ENCODE measurements around the gene KRT82. TPM values are rescaled to one million over a fixed set of nuclear protein-coding genes. Genes with fewer than 3 reads are reported as not detected.

The KRT82 gene
- total RNA-seq, 6 experiments from 2014 or later, result not detected

GRCh38 chr12:52364901-52365489, 41.1 kb downstream of the KRT82 start:
- WGBS (ENCODE audit: insufficient coverage, low coverage, low lambda C conversion rate, missing lambda C conversion rate), result 95% methylated on average over 7 of the region's 14 CpGs
- TF ChIP-seq POLR2A (IDR thresholded peaks at IDR 0.05) (no peak), CTCF (IDR thresholded peaks at IDR 0.05) (no peak)
- H3K27me3 ChIP-seq, result no peaks in the 10 kb centered on the region
- ATAC-seq (no peak), DNase-seq (no peak)
- H3K4me3 ChIP-seq, result no peak overlapping the region
- no peaks in the 10 kb centered on the region for H3K36me3 ChIP-seq
- no peak overlapping the region for H3K27ac ChIP-seq
- H3K4me1 ChIP-seq, result peaks cover 0 to 8% (median 0%) of the 10 kb centered on the region in 4 donors
- intact Hi-C loops (cut with DNase I), result loop anchor here in 1 of 2 donors (10.0 kb wide), 1 partner anchor 510 kb away; no protein-coding TSS in a partner anchor
- H3K9me3 ChIP-seq, result no peaks in the 10 kb centered on the region

GRCh38 chr12:52364061-52364460, 42.1 kb downstream of the KRT82 start:
- intact Hi-C loops (cut with DNase I), result loop anchor here in 1 of 2 donors (10.0 kb wide), 1 partner anchor 511 kb away; no protein-coding TSS in a partner anchor
- Histone ChIP-seq H3K27me3 (no peaks in the 10 kb centered on the region), H3K27ac (no peak overlapping the region), H3K4me3 (no peak overlapping the region), H3K36me3 (no peaks in the 10 kb centered on the region), H3K9me3 (no peaks in the 10 kb centered on the region), H3K4me1 (peaks cover 0 to 8% (median 0%) of the 10 kb centered on the region in 4 donors)
- no peak for DNase-seq
- 86% methylated on average over 3 of the region's 7 CpGs for WGBS (ENCODE audit: insufficient coverage, low coverage, low lambda C conversion rate, missing lambda C conversion rate)
- no peak for TF ChIP-seq POLR2A (IDR thresholded peaks at IDR 0.05)
- no peak for TF ChIP-seq CTCF (IDR thresholded peaks at IDR 0.05)
- ATAC-seq, result no peak

- 14% methylated on average over 1 of the region's 12 CpGs for WGBS (ENCODE audit: insufficient coverage, low coverage, low lambda C conversion rate, missing lambda C conversion rate)
- intact Hi-C loops (cut with DNase I), result loop anchor here in 1 of 2 donors (10.0 kb wide), 1 partner anchor 512 kb away; no protein-coding TSS in a partner anchor
- Histone ChIP-seq H3K27me3 (no peaks in the 10 kb centered on the region), H3K27ac (no peak overlapping the region), H3K4me3 (no peak overlapping the region), H3K4me1 (peaks cover 0 to 8% (median 0%) of the 10 kb centered on the region in 4 donors), H3K36me3 (no peaks in the 10 kb centered on the region), H3K9me3 (no peaks in the 10 kb centered on the region)
- DNase-seq (peak; percentile 40 to 77 (median 76)), ATAC-seq (peak; percentile 84 to 93 (median 90))
- no peak for TF ChIP-seq CTCF (IDR thresholded peaks at IDR 0.05)
- no peak for TF ChIP-seq POLR2A (IDR thresholded peaks at IDR 0.05)
These were observed 42.9 kb downstream of the KRT82 start for GRCh38 chr12:52363111-52363679.

GRCh38 chr12:52362118-52362726, 43.9 kb downstream of the KRT82 start:
- 73% methylated on average over 2 of the region's 11 CpGs for WGBS (ENCODE audit: insufficient coverage, low coverage, low lambda C conversion rate, missing lambda C conversion rate)

More at GRCh38 chr12:52362118-52362726, 43.9 kb downstream of the KRT82 start:
- H3K9me3 ChIP-seq, result no peaks in the 10 kb centered on the region
- H3K4me3 ChIP-seq, result no peak overlapping the region
- H3K4me1 ChIP-seq, result peaks cover 0 to 8% (median 0%) of the 10 kb centered on the region in 4 donors
- ATAC-seq (no peak), DNase-seq (no peak)
- TF ChIP-seq POLR2A (IDR thresholded peaks at IDR 0.05), result no peak
- peak in 1 of 4 donors; percentile 12 for TF ChIP-seq CTCF (IDR thresholded peaks at IDR 0.05)
- H3K27ac ChIP-seq, result no peak overlapping the region
- intact Hi-C loops (cut with DNase I), result loop anchor here in 1 of 2 donors (10.0 kb wide), 1 partner anchor 513 kb away; no protein-coding TSS in a partner anchor
- no peaks in the 10 kb centered on the region for H3K27me3 ChIP-seq
- H3K36me3 ChIP-seq, result no peaks in the 10 kb centered on the region

All from right lobe of liver (tissue), 6 donors.